Uterus (tissue), 4 donors: Measurements from ENCODE around the gene CGAS. TPM values are rescaled to one million over a fixed set of nuclear protein-coding genes. Genes with fewer than 3 reads are reported as not detected.

ENCODE experiments used
- DNase-seq, 2 donors: peaks; one replicate each; pipeline ENCODE4 v3.0.0-alpha.2; 2019 to 2020
- H3K27ac ChIP-seq, 2 donors: fragments of 200-600 bp; sonication (generic); 1 replicate in 1 of 2; 2 replicates in 1 of 2; pipeline ENCODE4 v1.5.1; 2016 to 2018
- H3K27me3 ChIP-seq, 2 donors: fragments of 200-600 bp; sonication (generic); one replicate each; pipeline ENCODE4 v1.5.1; 2018 to 2019; ENCODE audit warnings: control low read depth in 1 of 2
- H3K36me3 ChIP-seq, 2 donors: fragments of 200-600 bp; sonication (generic); one replicate each; pipeline ENCODE4 v1.5.1; 2019; ENCODE audit warnings: control low read depth in 1 of 2
- H3K4me1 ChIP-seq, 2 donors: fragments of 200-600 bp; sonication (generic); one replicate each; pipeline ENCODE4 v1.5.1; 2018 to 2019; ENCODE audit warnings: control low read depth in 1 of 2
- H3K4me3 ChIP-seq, 2 donors: fragments of 200-600 bp; sonication (generic); 1 replicate in 1 of 2; 2 replicates in 1 of 2; pipeline ENCODE4 v1.5.1; 2018 to 2019; ENCODE audit warnings: mild to moderate bottlenecking in 1 of 2
- H3K9me3 ChIP-seq, 2 donors: fragments of 200-600 bp; sonication (generic); one replicate each; pipeline ENCODE4 v1.5.1; 2019; ENCODE audit warnings: control low read depth in 1 of 2
- POLR2A ChIP-seq, 2 donors: fragments of 450-650 bp; IDR thresholded peaks; one replicate each; pipeline ENCODE4 v1.6.1; 2016; ENCODE audit warnings: antibody characterized with exemption in 2 of 2, mild to moderate bottlenecking in 1 of 2, moderate library complexity in 1 of 2
- intact Hi-C: fragments of 100-400 bp; cut with DNase I; formaldehyde crosslinking; loops from one replicate; pipeline ENCODE4 v1.15.1; 2023; ENCODE audit warnings: low total_unique reads
- total RNA-seq, 4 donors: library from RNA; depleted of rRNA in 3 of 4; stranded (reverse); fragments of >200 nt in 3 of 4; gene quantifications; one replicate each; pipeline versions ENCODE4 v1.1.0 to v1.2.4, GENCODE V29; 2014 to 2023
- TF ChIP-seq, protein P1 (sequence below), 4 experiments: fragments of 200-600 bp in 2 of 4; fragments of 450-650 bp in 2 of 4; sonication (generic) in 2 of 4; IDR thresholded peaks; one replicate each; pipeline ENCODE4 v1.5.1; 2016 to 2019; ENCODE audit warnings: antibody characterized with exemption in 4 of 4, mild to moderate bottlenecking in 2 of 4, moderate library complexity in 1 of 4
- donor health status: DM: yes; HTN: yes; CAD: no.

Gene CGAS
- total RNA-seq = 10 to 100 TPM in 1 of 4 donors, 1 to 10 TPM in 3; 1.0 to 10.9 (median 5.1) TPM

DNA sequence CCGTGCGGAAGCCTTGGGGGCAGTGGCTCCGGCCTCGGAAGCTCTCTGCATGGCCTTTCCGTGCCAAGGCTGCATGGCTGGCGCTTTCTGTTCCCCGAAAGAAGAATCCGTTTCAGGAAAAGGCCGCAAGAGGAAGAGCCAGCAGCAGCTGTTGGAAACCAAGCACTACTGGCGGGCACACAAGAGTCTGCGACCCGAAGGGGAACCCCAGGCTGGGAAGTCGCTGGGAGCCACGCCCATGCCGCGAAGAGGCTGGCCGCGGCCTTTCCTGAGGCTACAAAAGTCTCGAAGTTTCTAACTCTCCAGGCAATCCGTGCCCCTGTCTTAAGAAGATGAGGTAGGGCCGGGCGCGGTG, at the start of gene CGAS:
Gene CGAS, minus strand, starts transcription at position 191 of the 355 bp plus-strand sequence. Its CDS starts 116 bp downstream, at position 75.
- no peaks in the 10 kb centered on the region for H3K4me1 ChIP-seq
- H3K9me3 ChIP-seq = no peaks in the 10 kb centered on the region
- TF ChIP-seq, protein P1, sequence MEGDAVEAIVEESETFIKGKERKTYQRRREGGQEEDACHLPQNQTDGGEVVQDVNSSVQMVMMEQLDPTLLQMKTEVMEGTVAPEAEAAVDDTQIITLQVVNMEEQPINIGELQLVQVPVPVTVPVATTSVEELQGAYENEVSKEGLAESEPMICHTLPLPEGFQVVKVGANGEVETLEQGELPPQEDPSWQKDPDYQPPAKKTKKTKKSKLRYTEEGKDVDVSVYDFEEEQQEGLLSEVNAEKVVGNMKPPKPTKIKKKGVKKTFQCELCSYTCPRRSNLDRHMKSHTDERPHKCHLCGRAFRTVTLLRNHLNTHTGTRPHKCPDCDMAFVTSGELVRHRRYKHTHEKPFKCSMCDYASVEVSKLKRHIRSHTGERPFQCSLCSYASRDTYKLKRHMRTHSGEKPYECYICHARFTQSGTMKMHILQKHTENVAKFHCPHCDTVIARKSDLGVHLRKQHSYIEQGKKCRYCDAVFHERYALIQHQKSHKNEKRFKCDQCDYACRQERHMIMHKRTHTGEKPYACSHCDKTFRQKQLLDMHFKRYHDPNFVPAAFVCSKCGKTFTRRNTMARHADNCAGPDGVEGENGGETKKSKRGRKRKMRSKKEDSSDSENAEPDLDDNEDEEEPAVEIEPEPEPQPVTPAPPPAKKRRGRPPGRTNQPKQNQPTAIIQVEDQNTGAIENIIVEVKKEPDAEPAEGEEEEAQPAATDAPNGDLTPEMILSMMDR (IDR thresholded peaks at IDR 0.05) = no peak
- peak in 1 of 2 donors; percentile 47 for TF ChIP-seq POLR2A (IDR thresholded peaks at IDR 0.05)
- peak within 1 kb of the TSS; percentile 40 to 65 for H3K4me3 ChIP-seq
- H3K27me3 ChIP-seq = no peaks in the 10 kb centered on the region
- H3K36me3 ChIP-seq = no peaks in the 10 kb centered on the region
- DNase-seq = peak; percentile 57 to 62
- H3K27ac ChIP-seq = peak within 1 kb of the TSS; percentile 70 to 82
- intact Hi-C loops = no loop called here

DNA sequence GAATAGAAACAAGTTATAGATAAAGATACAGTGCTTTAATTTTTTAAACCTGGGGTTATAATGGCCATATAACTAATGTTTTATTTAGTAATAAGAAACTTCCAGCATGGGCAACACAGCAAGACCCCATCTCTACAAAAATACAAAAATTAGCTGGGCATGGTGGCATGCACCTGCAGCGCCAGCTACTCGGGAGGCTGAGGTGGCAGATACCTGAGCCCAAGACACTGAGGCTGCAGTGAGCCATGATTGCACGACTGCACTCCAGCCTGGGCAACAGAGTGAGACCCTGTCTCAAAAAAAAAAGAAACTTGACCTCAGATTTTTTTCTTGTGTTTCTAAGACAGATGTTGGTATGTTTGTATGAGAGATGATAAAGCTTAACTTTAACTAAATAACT, 45.8 kb upstream of the CGAS start:
- H3K4me3 ChIP-seq = no peak overlapping the region
- H3K36me3 ChIP-seq = peaks cover 0 to 3% of the 10 kb centered on the region in 2 donors
- H3K4me1 ChIP-seq = no peaks in the 10 kb centered on the region
- H3K27ac ChIP-seq = no peak overlapping the region
- no peaks in the 10 kb centered on the region for H3K9me3 ChIP-seq
- TF ChIP-seq, protein P1 (IDR thresholded peaks at IDR 0.05) = no peak
- no peak for TF ChIP-seq POLR2A (IDR thresholded peaks at IDR 0.05)
- intact Hi-C loops = no loop called here
- no peak for DNase-seq
- H3K27me3 ChIP-seq = no peaks in the 10 kb centered on the region

DNA sequence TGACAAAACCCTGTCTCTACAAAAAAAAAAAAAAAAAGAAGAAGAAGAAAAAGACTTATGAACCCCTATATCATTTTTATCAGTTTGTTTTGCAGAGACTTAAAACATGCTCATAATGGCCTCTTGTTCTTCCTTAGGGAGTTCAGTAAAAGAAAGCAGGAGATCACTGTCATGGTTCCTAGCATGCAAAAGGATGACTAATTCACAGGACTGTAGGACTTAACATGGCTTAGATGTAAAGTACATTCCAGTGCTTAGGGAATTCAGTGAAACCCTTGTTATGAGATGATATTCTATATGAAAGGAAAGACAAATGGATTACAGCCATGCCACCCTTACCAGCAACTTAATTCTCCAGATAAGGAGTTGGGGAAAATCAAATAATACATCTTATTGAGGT, 39.3 kb upstream of the CGAS start:
- Histone ChIP-seq H3K4me1 (no peaks in the 10 kb centered on the region), H3K27ac (no peak overlapping the region), H3K36me3 (no peaks in the 10 kb centered on the region), H3K9me3 (no peaks in the 10 kb centered on the region), H3K4me3 (no peak overlapping the region), H3K27me3 (no peaks in the 10 kb centered on the region)
- intact Hi-C loops = no loop called here
- TF ChIP-seq POLR2A (IDR thresholded peaks at IDR 0.05) = no peak
- TF ChIP-seq, protein P1 (IDR thresholded peaks at IDR 0.05) = no peak
- DNase-seq = no peak

DNA sequence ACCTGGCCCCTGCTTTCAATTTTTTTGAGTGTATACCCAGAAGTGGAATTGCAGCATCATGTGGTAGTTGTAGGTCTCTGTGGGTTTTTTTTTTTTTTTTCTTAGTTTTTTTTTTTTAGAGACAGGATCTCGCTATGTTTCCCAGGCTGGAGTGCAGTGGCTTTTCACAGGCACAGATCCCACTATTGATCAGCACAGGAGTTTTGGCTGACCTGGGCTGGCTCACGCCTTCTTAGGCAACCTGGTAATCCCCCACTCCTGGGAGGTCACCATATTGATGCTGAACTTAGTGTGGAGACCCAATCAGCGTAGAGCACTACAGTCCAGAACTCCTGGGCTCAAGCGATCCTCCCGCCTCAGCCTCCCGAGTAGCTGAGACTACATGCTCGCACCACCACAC, 35.4 kb upstream of the CGAS start:
- no peaks in the 10 kb centered on the region for H3K27me3 ChIP-seq
- H3K36me3 ChIP-seq = no peaks in the 10 kb centered on the region
- H3K9me3 ChIP-seq = no peaks in the 10 kb centered on the region
- TF ChIP-seq, protein P1 (IDR thresholded peaks at IDR 0.05) = no peak
- TF ChIP-seq POLR2A (IDR thresholded peaks at IDR 0.05) = no peak
- no peak overlapping the region for H3K27ac ChIP-seq
- no peak overlapping the region for H3K4me3 ChIP-seq
- intact Hi-C loops = no loop called here
- no peak for DNase-seq
- no peaks in the 10 kb centered on the region for H3K4me1 ChIP-seq

DNA sequence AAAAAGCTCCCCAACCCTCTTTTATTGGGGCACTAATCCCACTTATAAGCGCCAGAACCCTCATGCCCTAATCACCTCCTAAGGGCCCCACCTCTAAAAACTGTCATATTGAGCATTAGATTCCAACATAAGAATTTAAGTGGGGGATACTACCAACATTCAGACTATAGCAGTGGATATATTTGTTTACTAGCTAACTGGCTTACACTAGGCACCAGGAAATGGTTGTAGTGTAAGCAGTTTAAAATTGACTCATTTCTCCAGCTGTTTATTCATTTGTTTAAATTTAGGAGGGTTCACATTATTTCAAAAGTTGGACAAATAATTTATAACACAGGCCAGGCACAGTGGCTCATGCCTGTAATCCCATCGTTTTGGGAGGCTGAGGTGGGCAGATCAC, 32.3 kb upstream of the CGAS start:
- no peaks in the 10 kb centered on the region for H3K9me3 ChIP-seq
- H3K4me1 ChIP-seq = no peaks in the 10 kb centered on the region
- no peak overlapping the region for H3K27ac ChIP-seq
- no peak for DNase-seq
- H3K27me3 ChIP-seq = no peaks in the 10 kb centered on the region
- H3K36me3 ChIP-seq = no peaks in the 10 kb centered on the region
- no peak overlapping the region for H3K4me3 ChIP-seq
- TF ChIP-seq POLR2A (IDR thresholded peaks at IDR 0.05) = no peak
- TF ChIP-seq, protein P1 (IDR thresholded peaks at IDR 0.05) = no peak
- intact Hi-C loops = no loop called here
